H1 (cell line): Measurements from ENCODE around the gene MAP2K2. TPM values are rescaled to one million over a fixed set of nuclear protein-coding genes. Genes with fewer than 3 reads are reported as not detected.
"Not testable (repeated sequence)": the region's sequence is repeated elsewhere in the genome, so short reads cannot be mapped to it uniquely, and the experiment has no call there.

ENCODE experiments used
- CTCF ChIA-PET: fragments of 300-600 bp; sonication (Branson Sonifier 250); formaldehyde crosslinking; loops from one replicate; lab custom pipeline; 2021; ENCODE audit not compliant: partially characterized antibody; lab: Charles Lee
- POLR2A ChIA-PET: fragments of 300-600 bp; sonication (Branson Sonifier 250); formaldehyde crosslinking; loops from one replicate; lab custom pipeline; 2021; ENCODE audit warnings: inconsistent platforms; ENCODE audit not compliant: partially characterized antibody; lab: Charles Lee
- DNase-seq, 2 experiments: peaks; one replicate each; pipeline versions ENCODE4 v3.0.0 to v3.0.0-alpha.2; 2010 to 2022; ENCODE audit warnings: low spot score in 2 of 2, low read depth in 1 of 2, mixed read lengths in 1 of 2
- FAIRE-seq: peaks from 2 replicates; lab custom pipeline; 2011; peaks lifted over from hg19 to GRCh38; lab: Jason Lieb, UNC
- H2AFZ ChIP-seq: 2 replicates; pipeline ENCODE4 v1.8.1; 2012; ENCODE audit warnings: low read length, inconsistent platforms
- H2AK5ac ChIP-seq: 2 replicates; pipeline ENCODE4 v1.6.1; 2013; ENCODE audit warnings: low read depth, low read length
- H2BK120ac ChIP-seq: replicated peaks from 2 replicates; pipeline ENCODE3; 2013; ENCODE audit warnings: low read depth, low read length, inconsistent platforms
- H2BK12ac ChIP-seq: 2 replicates; pipeline ENCODE4 v1.6.1; 2013; ENCODE audit warnings: low read depth, low read length
- H2BK15ac ChIP-seq: 2 replicates; pipeline ENCODE4 v1.6.1; 2013; ENCODE audit warnings: low read length
- H2BK20ac ChIP-seq: 2 replicates; pipeline ENCODE4 v1.6.1; 2013; ENCODE audit warnings: low read length
- H2BK5ac ChIP-seq: 2 replicates; pipeline ENCODE4 v1.6.1; 2013; ENCODE audit warnings: low read depth, low read length
- H3K14ac ChIP-seq: 2 replicates; pipeline ENCODE4 v1.6.1; 2013; ENCODE audit warnings: inconsistent platforms; ENCODE audit not compliant: insufficient read length
- H3K18ac ChIP-seq: 2 replicates; pipeline ENCODE4 v1.6.1; 2013; ENCODE audit warnings: low read length; ENCODE audit errors: extremely low read depth
- H3K23ac ChIP-seq: 2 replicates; pipeline ENCODE4 v1.6.1; 2013; ENCODE audit warnings: inconsistent platforms; ENCODE audit not compliant: insufficient read length
- H3K23me2 ChIP-seq: 2 replicates; pipeline ENCODE4 v1.6.1; 2013; ENCODE audit warnings: low read depth, low read length
- H3K27ac ChIP-seq: 2 replicates; pipeline ENCODE4 v1.6.1; 2011; ENCODE audit warnings: low read depth, low read length, inconsistent platforms
- H3K27me3 ChIP-seq, 4 experiments: replicated peaks in 1 of 4; 1 replicate in 1 of 4; 2 replicates in 3 of 4; pipeline versions ENCODE4 v1.6.1 to v1.8.1; 2011 to 2013; ENCODE audit warnings: low read length in 3 of 4, mild to moderate bottlenecking in 3 of 4, inconsistent platforms in 2 of 4, mixed read lengths in 2 of 4, moderate library complexity in 1 of 4; ENCODE audit not compliant: control insufficient read depth in 3 of 4, insufficient read depth in 3 of 4; ENCODE audit errors: extremely low read depth in 1 of 4
- H3K36me3 ChIP-seq, 4 experiments: 2 replicates each; pipeline versions ENCODE4 v1.6.1 to v1.8.1; 2011 to 2013; ENCODE audit warnings: mild to moderate bottlenecking in 4 of 4, low read length in 3 of 4, moderate library complexity in 2 of 4, control low read depth in 1 of 4, inconsistent platforms in 1 of 4; ENCODE audit not compliant: insufficient read depth in 4 of 4, control insufficient read depth in 2 of 4
- H3K4ac ChIP-seq: replicated peaks from 2 replicates; pipeline ENCODE3; 2013; ENCODE audit warnings: low read length, low read depth, mixed read lengths, inconsistent platforms; ENCODE audit not compliant: insufficient read length
- H3K4me1 ChIP-seq, 4 experiments: replicated peaks in 1 of 4; 1 replicate in 1 of 4; 2 replicates in 3 of 4; pipeline versions ENCODE4 v1.6.1 to v1.8.1; 2011 to 2013; ENCODE audit warnings: low read length in 3 of 4, inconsistent platforms in 2 of 4, mixed read lengths in 1 of 4; ENCODE audit not compliant: insufficient read depth in 4 of 4, control insufficient read depth in 3 of 4
- H3K4me2 ChIP-seq, 2 experiments: 2 replicates each; pipeline versions ENCODE4 v1.6.1 to v1.8.1; 2011 to 2013; ENCODE audit warnings: low read depth in 2 of 2, low read length in 2 of 2, control low read depth in 1 of 2, inconsistent platforms in 1 of 2, mild to moderate bottlenecking in 1 of 2; ENCODE audit not compliant: insufficient read depth in 1 of 2
- H3K4me3 ChIP-seq, 4 experiments: fragments of 200-600, 300-600 bp in 1 of 4; sonication (generic), shearing (Covaris generic), sonication (Bioruptor Twin) in 1 of 4; 2 replicates each; pipeline versions ENCODE4 v1.5.1 to v1.8.1; 2011 to 2016; ENCODE audit warnings: low read length in 4 of 4, low read depth in 3 of 4, control low read depth in 2 of 4, inconsistent platforms in 2 of 4, mild to moderate bottlenecking in 2 of 4, mixed read lengths in 1 of 4, moderate library complexity in 1 of 4; ENCODE audit not compliant: insufficient read depth in 2 of 4; ENCODE audit errors: extremely low read depth in 1 of 4
- H3K56ac ChIP-seq: replicated peaks from 2 replicates; pipeline ENCODE3; 2013; ENCODE audit warnings: low read depth, mild to moderate bottlenecking, mixed read lengths, low read length, inconsistent platforms; ENCODE audit not compliant: insufficient read length
- H3K79me1 ChIP-seq: 2 replicates; pipeline ENCODE4 v1.6.1; 2013; ENCODE audit warnings: low read depth, low read length, control low read depth
- H3K79me2 ChIP-seq, 2 experiments: 2 replicates each; pipeline versions ENCODE4 v1.6.1 to v1.8.1; 2012 to 2013; ENCODE audit warnings: low read length in 2 of 2, mild to moderate bottlenecking in 2 of 2, inconsistent platforms in 1 of 2; ENCODE audit not compliant: insufficient read depth in 2 of 2, control insufficient read depth in 1 of 2
- H3K9ac ChIP-seq, 4 experiments: replicated peaks in 1 of 4; 1 replicate in 1 of 4; 2 replicates in 3 of 4; pipeline versions ENCODE4 v1.6.1 to v1.8.1; 2011 to 2013; ENCODE audit warnings: low read depth in 3 of 4, low read length in 3 of 4, control low read depth in 2 of 4, mild to moderate bottlenecking in 2 of 4, moderate library complexity in 2 of 4, inconsistent platforms in 1 of 4; ENCODE audit errors: extremely low read depth in 1 of 4
- H3K9me3 ChIP-seq, 2 experiments: 2 replicates each; pipeline versions ENCODE4 v1.6.1 to v1.8.1; 2012 to 2013; ENCODE audit warnings: mild to moderate bottlenecking in 2 of 2, moderate library complexity in 2 of 2, control low read depth in 1 of 2, inconsistent platforms in 1 of 2, low read depth in 1 of 2, low read length in 1 of 2, mixed read lengths in 1 of 2; ENCODE audit not compliant: insufficient read depth in 2 of 2
- H4K20me1 ChIP-seq, 2 experiments: replicated peaks in 1 of 2; 2 replicates each; pipeline versions ENCODE3 to v1.8.1; 2011 to 2013; ENCODE audit warnings: inconsistent platforms in 2 of 2, low read length in 2 of 2, mild to moderate bottlenecking in 1 of 2; ENCODE audit not compliant: insufficient read depth in 2 of 2, control insufficient read depth in 1 of 2
- H4K5ac ChIP-seq: 2 replicates; pipeline ENCODE4 v1.6.1; 2013; ENCODE audit warnings: low read length, low read depth, mixed read lengths, inconsistent platforms; ENCODE audit not compliant: insufficient read length
- H4K8ac ChIP-seq: 2 replicates; pipeline ENCODE4 v1.8.0; 2013; ENCODE audit warnings: mild to moderate bottlenecking, moderate library complexity, low read length, inconsistent platforms; ENCODE audit not compliant: insufficient read depth; ENCODE audit errors: extremely low read depth
- H4K91ac ChIP-seq: replicated peaks from 2 replicates; pipeline ENCODE3; 2013; ENCODE audit warnings: low read length, mixed read lengths, inconsistent platforms; ENCODE audit not compliant: insufficient read length
- WGBS, 2 experiments: shearing (Covaris generic) in 1 of 2; methylation state at CpG; one replicate each; pipeline versions ENCODE4 v1.1.6 to v1.1.7; 2013 to 2015; ENCODE audit warnings: low lambda C conversion rate in 2 of 2, mixed read lengths in 2 of 2, inconsistent platforms in 1 of 2, low coverage in 1 of 2, missing lambda C conversion rate in 1 of 2; ENCODE audit not compliant: insufficient replicate concordance in 2 of 2, insufficient coverage in 1 of 2, insufficient read length in 1 of 2; ENCODE audit errors: extremely low coverage in 1 of 2, missing lambda C conversion rate in 1 of 2; 5-methylcytosine and 5-hydroxymethylcytosine counted together
- polyA plus RNA-seq, 7 experiments: library from polyadenylated mRNA; depleted of rRNA in 3 of 7; stranded (reverse) in 5 of 7; unstranded in 2 of 7; fragments of >200 nt in 5 of 7; fragments of 200-250 nt in 2 of 7; gene quantifications; 1 replicate in 5 of 7; 2 replicates in 1 of 7; 4 replicates in 1 of 7; pipeline versions ENCODE4 v1.2.1 to v1.2.3, GENCODE V29; 2011 to 2013; ENCODE audit warnings: missing spikeins in 2 of 7, mixed read lengths in 2 of 7
- total RNA-seq: library from RNA; stranded (reverse); fragmentation: NEBNext Ultra II Directional; extraction: Animal tissue kit (Norgen Biotek cat#: 25700); gene quantifications from 2 replicates; pipeline ENCODE4 v1.2.1, GENCODE V29; 2021

Gene MAP2K2
- total and polyA plus RNA-seq, 2 of the 8 experiments (the other 6 are each of a cell fraction or from before 2014, with no cell fraction given): 111 to 162 TPM

- WGBS, 2 experiments: 82% methylated on average over 7 of the region's 7 CpGs; no CpG with 5 or more reads in 1 of the 2 experiments
- H2AK5ac ChIP-seq, H2BK5ac ChIP-seq, H3K27me3 ChIP-seq, H2BK120ac ChIP-seq, H4K5ac ChIP-seq, H2BK20ac ChIP-seq, H3K14ac ChIP-seq, H3K79me1 ChIP-seq, H2AFZ ChIP-seq, H4K91ac ChIP-seq, POLR2A ChIA-PET, H3K56ac ChIP-seq, H3K79me2 ChIP-seq, H3K4me3 ChIP-seq, H3K23me2 ChIP-seq, H3K23ac ChIP-seq, DNase-seq, FAIRE-seq, H3K4me2 ChIP-seq, H2BK15ac ChIP-seq, H3K36me3 ChIP-seq, H3K9ac ChIP-seq, H3K18ac ChIP-seq, H3K27ac ChIP-seq, H3K4me1 ChIP-seq, H4K8ac ChIP-seq, H4K20me1 ChIP-seq, H2BK12ac ChIP-seq, H3K9me3 ChIP-seq, H3K4ac ChIP-seq: not testable (repeated sequence)
- CTCF ChIA-PET: interaction anchor here (1.3 to 7.7 kb wide), 4 partner anchors 9 to 58 kb away, joined by 3 to 66 read pairs (median 4); no protein-coding TSS in a partner anchor
Observed at GRCh38 chr19:4129050-4129449, 5.1 kb upstream of the MAP2K2 start.

- not testable (repeated sequence) for H3K4ac ChIP-seq, H4K20me1 ChIP-seq, H3K14ac ChIP-seq, H3K56ac ChIP-seq, H3K4me3 ChIP-seq, H3K9me3 ChIP-seq, H2BK5ac ChIP-seq, H3K23ac ChIP-seq, H2BK12ac ChIP-seq, H4K8ac ChIP-seq, H3K4me1 ChIP-seq, H3K27ac ChIP-seq, H3K27me3 ChIP-seq, H2AK5ac ChIP-seq, H3K79me1 ChIP-seq, H4K5ac ChIP-seq, H3K9ac ChIP-seq, DNase-seq, H3K36me3 ChIP-seq, H3K18ac ChIP-seq, H2BK20ac ChIP-seq, H3K4me2 ChIP-seq, H4K91ac ChIP-seq, H2BK120ac ChIP-seq, FAIRE-seq, H2AFZ ChIP-seq, H2BK15ac ChIP-seq
- Histone ChIP-seq H3K23me2 (peaks cover 17% of the 10 kb centered on the region; the same call in 1 of the 2 replicates), H3K79me2 (peaks cover 7 to 10% of the 10 kb centered on the region in 2 experiments)
- 81% methylated on average over 4 of the region's 4 CpGs; no CpG with 5 or more reads in 1 of the 2 experiments for WGBS, 2 experiments
- ChIA-PET CTCF (interaction anchor here (1.3 to 7.7 kb wide), 2 partner anchors 12 to 74 kb away, joined by 3 to 66 read pairs; no protein-coding TSS in a partner anchor), POLR2A (interaction anchor here (1.2 kb wide), 1 partner anchor 12 kb away, joined by 4 read pairs; no protein-coding TSS in a partner anchor)
Observed at GRCh38 chr19:4127322-4127721, 3.4 kb upstream of the MAP2K2 start.
